Activated T-cell treated with anti-CD3 and anti-CD28 coated beads for 1 hour (primary cell): ENCODE results near the gene ATP10D.
"Not testable (repeated sequence)": the region's sequence is repeated elsewhere in the genome, so short reads cannot be mapped to it uniquely, and the experiment has no call there.

Source experiments
- DNase-seq: peaks from one replicate; pipeline ENCODE4 v3.0.0-alpha.2; 2020; ENCODE audit warnings: low read depth

ATP10D gene

GRCh38 chr4:47485047-47485692 is at the start of gene ATP10D:
TSS of gene ATP10D (plus strand) at chr4:47485275. CDS start at chr4:47512541, 27,266 bp downstream.
- DNase-seq, result peak; percentile 49

- DNase-seq, result no peak
Observed at GRCh38 chr4:47442980-47443379, 42.1 kb upstream of the ATP10D start.

GRCh38 chr4:47444031-47444430 is 41.0 kb upstream of the ATP10D start:
- no peak for DNase-seq

GRCh38 chr4:47451657-47452056 is 33.4 kb upstream of the ATP10D start:
- no peak for DNase-seq

- DNase-seq, result no peak
Observed at GRCh38 chr4:47462799-47463234, 22.3 kb upstream of the ATP10D start.

GRCh38 chr4:47463235-47463956 is 21.7 kb upstream of the ATP10D start, which contains the start of gene COMMD8:
TSS of gene COMMD8 (minus strand) at chr4:47463702. CDS start at chr4:47463651, 51 bp downstream.
- peak; percentile 96 for DNase-seq

GRCh38 chr4:47465004-47465403 is 20.1 kb upstream of the ATP10D start:
- no peak for DNase-seq

GRCh38 chr4:47466056-47466785 is 18.9 kb upstream of the ATP10D start:
- no peak for DNase-seq

- DNase-seq, result no peak
Observed at GRCh38 chr4:47468706-47469365, 16.2 kb upstream of the ATP10D start.

- DNase-seq, result no peak
Observed at GRCh38 chr4:47469951-47470350, 15.1 kb upstream of the ATP10D start.

GRCh38 chr4:47471064-47471463 is 14.0 kb upstream of the ATP10D start:
- DNase-seq, result no peak

GRCh38 chr4:47471591-47471990 is 13.5 kb upstream of the ATP10D start:
- no peak for DNase-seq

GRCh38 chr4:47473141-47473750 is 11.8 kb upstream of the ATP10D start:
- no peak for DNase-seq

GRCh38 chr4:47474799-47475198 is 10.3 kb upstream of the ATP10D start:
- no peak for DNase-seq

- DNase-seq, result no peak
Observed at GRCh38 chr4:47475411-47475810, 9.7 kb upstream of the ATP10D start.

- no peak for DNase-seq
Observed at GRCh38 chr4:47478804-47479203, 6.3 kb upstream of the ATP10D start.

- DNase-seq, result no peak
Observed at GRCh38 chr4:47482326-47482725, 2.7 kb upstream of the ATP10D start.

- DNase-seq, result no peak
Observed at GRCh38 chr4:47483745-47484144, 1.3 kb upstream of the ATP10D start.

- no peak for DNase-seq
Observed at GRCh38 chr4:47484168-47484567, 907 bp upstream of the ATP10D start.

GRCh38 chr4:47485768-47486167 is 693 bp downstream of the ATP10D start:
- no peak for DNase-seq

GRCh38 chr4:47486231-47486673 is 1.2 kb downstream of the ATP10D start:
- no peak for DNase-seq

- DNase-seq, result not testable (repeated sequence)
Observed at GRCh38 chr4:47486727-47487126, 1.7 kb downstream of the ATP10D start.
